IMR-90 (cell line): ENCODE measurements around the gene KRT36. TPM values are rescaled to one million over a fixed set of nuclear protein-coding genes. Genes with fewer than 3 reads are reported as not detected.

Experiments
- ATAC-seq: fragments of 200-7000 bp; cut with Tn5 transposase; 2 replicates; pipeline ENCODE4 v1.9.1; 2020; ENCODE audit warnings: low read depth, mild to moderate bottlenecking, moderate library complexity
- BruUV-seq: library from RNA; stranded (reverse); fragments of 400-500 nt; replicated peaks from 2 replicates; lab custom pipeline; 2021; lab: Mats Ljungman, UMichigan
- CTCF ChIA-PET: fragments of 300-600 bp; formaldehyde crosslinking; extraction: SDS; loops from one replicate; lab custom pipeline; 2021; ENCODE audit warnings: antibody characterized with exemption; lab: Yijun Ruan, JAX
- POLR2A ChIA-PET: fragments of 300-600 bp; sonication (Branson Sonifier 250); formaldehyde crosslinking; loops from one replicate; lab custom pipeline; 2022; ENCODE audit warnings: antibody characterized with exemption; ENCODE audit not compliant: unreplicated experiment; lab: Charles Lee
- DNase-seq: peaks from one replicate; pipeline ENCODE4 v3.0.0; 2013
- H2AFZ ChIP-seq: replicated peaks from 2 replicates; pipeline ENCODE3; 2013; ENCODE audit warnings: low read length, mild to moderate bottlenecking; ENCODE audit not compliant: poor library complexity
- H2AK5ac ChIP-seq: 2 replicates; pipeline ENCODE4 v1.6.1; 2013; ENCODE audit warnings: low read depth, low read length, inconsistent platforms
- H2AK9ac ChIP-seq: replicated peaks from 2 replicates; pipeline ENCODE3; 2013; ENCODE audit warnings: mild to moderate bottlenecking, low read depth, low read length, moderate library complexity; ENCODE audit not compliant: poor library complexity
- H2BK120ac ChIP-seq: 2 replicates; pipeline ENCODE4 v1.6.1; 2013; ENCODE audit warnings: low read depth, low read length, inconsistent platforms
- H2BK15ac ChIP-seq: 3 replicates; pipeline ENCODE4 v1.6.1; 2013; ENCODE audit warnings: low read depth, low read length, inconsistent platforms
- H2BK20ac ChIP-seq: 2 replicates; pipeline ENCODE4 v1.6.1; 2013; ENCODE audit warnings: low read depth, mild to moderate bottlenecking, inconsistent platforms, low read length, moderate library complexity
- H2BK5ac ChIP-seq: 2 replicates; pipeline ENCODE4 v1.6.1; 2013; ENCODE audit warnings: mild to moderate bottlenecking, low read depth, low read length, inconsistent platforms; ENCODE audit not compliant: poor library complexity, severe bottlenecking
- H3K14ac ChIP-seq: replicated peaks from 2 replicates; pipeline ENCODE4 v1.6.1; 2013; ENCODE audit warnings: low read depth, low read length, inconsistent platforms
- H3K18ac ChIP-seq: 2 replicates; pipeline ENCODE4 v1.6.1; 2013; ENCODE audit warnings: low read depth, low read length, control low read depth
- H3K23ac ChIP-seq: 2 replicates; pipeline ENCODE4 v1.6.1; 2013; ENCODE audit warnings: low read depth, low read length, inconsistent platforms
- H3K27ac ChIP-seq: 2 replicates; pipeline ENCODE4 v1.5.1; 2013; ENCODE audit warnings: mild to moderate bottlenecking, control low read depth, low read length; ENCODE audit not compliant: insufficient read depth
- H3K27me3 ChIP-seq: 2 replicates; pipeline ENCODE4 v1.6.1; 2013; ENCODE audit warnings: low read length; ENCODE audit not compliant: control insufficient read depth, insufficient read depth
- H3K36me3 ChIP-seq: 2 replicates; pipeline ENCODE4 v1.6.1; 2013; ENCODE audit warnings: low read length, mixed read lengths; ENCODE audit not compliant: control insufficient read depth, insufficient read depth
- H3K4ac ChIP-seq: 2 replicates; pipeline ENCODE4 v1.6.1; 2013; ENCODE audit warnings: low read depth, low read length, inconsistent platforms
- H3K4me1 ChIP-seq: 2 replicates; pipeline ENCODE4 v1.6.1; 2013; ENCODE audit warnings: low read length, mixed read lengths; ENCODE audit not compliant: control insufficient read depth, insufficient read depth
- H3K4me2 ChIP-seq: 2 replicates; pipeline ENCODE4 v1.6.1; 2013; ENCODE audit warnings: low read depth, mild to moderate bottlenecking, control low read depth, low read length, moderate library complexity
- H3K4me3 ChIP-seq: 2 replicates; pipeline ENCODE4 v1.5.1; 2013; ENCODE audit warnings: low read depth, mild to moderate bottlenecking, control low read depth, low read length, moderate library complexity; ENCODE audit not compliant: insufficient read depth
- H3K56ac ChIP-seq: 2 replicates; pipeline ENCODE4 v1.6.1; 2013; ENCODE audit warnings: low read length, inconsistent platforms; ENCODE audit not compliant: insufficient read depth; ENCODE audit errors: extremely low read depth
- H3K79me1 ChIP-seq, 2 experiments: 2 replicates each; pipeline ENCODE4 v1.6.1; 2013; ENCODE audit warnings: low read length in 2 of 2, inconsistent platforms in 1 of 2, low read depth in 1 of 2
- H3K9ac ChIP-seq: 2 replicates; pipeline ENCODE4 v1.6.1; 2013; ENCODE audit warnings: low read depth, low read length, control low read depth
- H3K9me1 ChIP-seq: 2 replicates; pipeline ENCODE4 v1.6.1; 2013; ENCODE audit warnings: low read length, inconsistent platforms; ENCODE audit not compliant: insufficient read depth
- H3K9me3 ChIP-seq: 2 replicates; pipeline ENCODE4 v1.6.1; 2013; ENCODE audit warnings: low read length; ENCODE audit not compliant: control insufficient read depth, insufficient read depth
- H4K20me1 ChIP-seq: 2 replicates; pipeline ENCODE4 v1.6.1; 2013; ENCODE audit warnings: low read length, inconsistent platforms; ENCODE audit not compliant: insufficient read depth
- H4K5ac ChIP-seq: 2 replicates; pipeline ENCODE4 v1.6.1; 2013; ENCODE audit warnings: mild to moderate bottlenecking, low read depth, low read length, control low read depth
- H4K8ac ChIP-seq, 2 experiments: 2 replicates each; pipeline ENCODE4 v1.6.1; 2013; ENCODE audit warnings: low read depth in 2 of 2, low read length in 2 of 2, control low read depth in 1 of 2, inconsistent platforms in 1 of 2
- H4K91ac ChIP-seq: 2 replicates; pipeline ENCODE4 v1.6.1; 2013; ENCODE audit warnings: low read depth, low read length, inconsistent platforms; ENCODE audit not compliant: insufficient read depth
- BHLHE40 ChIP-seq: fragments of 150-350 bp; IDR thresholded peaks from 2 replicates; pipeline ENCODE4 v1.6.1; 2016; ENCODE audit warnings: mild to moderate bottlenecking, low read depth, low read length
- FOS ChIP-seq: fragments of 150-350 bp; IDR thresholded peaks from 2 replicates; pipeline ENCODE4 v1.6.1; 2016; ENCODE audit warnings: low read depth, low read length
- RFX5 ChIP-seq: IDR thresholded peaks from 2 replicates; pipeline ENCODE4 v1.8.0; 2012; ENCODE audit warnings: low read depth, mild to moderate bottlenecking, low read length, moderate library complexity
- WGBS, 2 experiments: methylation state at CpG; one replicate each; pipeline versions ENCODE4 v1.1.5 to v1.1.7; 2013; ENCODE audit warnings: missing lambda C conversion rate in 2 of 2; ENCODE audit not compliant: insufficient read length in 1 of 2; ENCODE audit errors: extremely low coverage in 2 of 2; 5-methylcytosine and 5-hydroxymethylcytosine counted together
- dilution Hi-C: fragments of 300-500 bp; cut with HindIII; formaldehyde crosslinking; loops from one replicate; pipeline ENCODE4 v1.14.3; 2018; ENCODE audit warnings: low sequenced_read_pairs; ENCODE audit not compliant: unreplicated experiment
- in situ Hi-C: fragments of 300-500 bp; cut with MboI; formaldehyde crosslinking; loops from 3 replicates; pipeline ENCODE4 v1.14.3; 2019; ENCODE audit warnings: low sequenced_read_pairs, inconsistent platforms, mixed read lengths
- intact Hi-C: fragments of 100-400 bp; cut with micrococcal nuclease; formaldehyde crosslinking; loops from 2 replicates; pipeline ENCODE4 v1.10.0; 2022
- polyA plus RNA-seq, 3 experiments: library from polyadenylated mRNA; depleted of rRNA; stranded (reverse); fragments of >200 nt; gene quantifications; 2 replicates each; pipeline ENCODE4 v1.2.3, GENCODE V29; 2012; ENCODE audit warnings: low replicate concordance in 1 of 3
- total RNA-seq: library from RNA; depleted of rRNA; stranded (reverse); fragments of >200 nt; gene quantifications from 2 replicates; pipeline ENCODE4 v1.2.3, GENCODE V29; 2012

The KRT36 gene
- total and polyA plus RNA-seq, 2 of the 4 experiments (the other 2 are of a cell fraction) = not detected

DNA sequence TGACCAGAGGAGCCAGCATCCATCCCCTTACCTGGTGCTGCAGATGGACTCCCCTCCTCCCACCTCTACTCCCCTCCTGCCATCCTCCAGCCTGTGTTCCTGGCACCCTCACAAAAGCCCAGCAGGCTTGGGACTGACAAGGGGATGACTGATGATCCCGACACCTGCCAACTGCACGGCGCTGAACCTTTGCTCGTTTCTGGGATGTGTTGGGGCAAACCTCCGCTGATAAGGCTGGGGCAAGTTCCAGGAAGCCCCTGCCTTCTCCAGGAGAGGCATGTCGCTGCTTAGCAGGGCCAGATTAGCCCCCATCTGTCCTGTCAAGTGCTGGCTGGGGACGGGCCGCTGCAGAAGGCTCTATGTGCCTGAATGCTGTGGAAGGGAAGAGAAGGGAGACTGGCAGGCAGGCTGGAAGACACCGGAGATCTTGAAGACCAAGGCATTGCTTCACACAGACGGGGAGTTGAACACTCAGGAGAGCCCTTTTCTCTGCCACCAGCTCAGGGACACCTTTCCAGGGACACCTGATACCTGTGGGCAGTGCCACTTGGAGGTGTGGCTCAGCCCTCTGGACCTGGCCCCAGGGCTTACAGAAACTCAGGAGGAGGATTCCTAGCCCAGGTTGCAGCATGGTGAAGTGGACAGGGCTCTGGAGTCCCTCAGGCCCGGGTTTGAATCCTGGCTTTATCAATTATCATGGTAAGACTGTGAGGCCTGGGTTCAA is 30.0 kb upstream of the KRT36 start:
- peak overlapping the region; percentile 23 for H2BK5ac ChIP-seq
- no peak overlapping the region for H3K4me3 ChIP-seq
- no peak overlapping the region for H3K27ac ChIP-seq
- no peaks in the 10 kb centered on the region for H3K9me3 ChIP-seq
- CTCF ChIA-PET = interaction anchor here (0.6 to 1.3 kb wide), 2 partner anchors 14 to 29 kb away, joined by 3 to 7 read pairs; partner anchors contain the start of gene KRT13
- 73% methylated on average over 3 of the region's 11 CpGs; no CpG with 5 or more reads in 1 of the 2 experiments for WGBS, 2 experiments
- no peak overlapping the region; the same call in 2 of the 3 replicates for H2BK15ac ChIP-seq
- no peak overlapping the region; the same call in 1 of the 2 replicates for H4K5ac ChIP-seq
- peaks cover 0 to 4% of the 10 kb centered on the region in 2 experiments; a peak in 1 of 4 replicates for H3K79me1 ChIP-seq
- in situ Hi-C loops = no loop called here
- H3K4ac ChIP-seq = peak overlapping the region; percentile 26; the same call in 1 of the 2 replicates
- no peak for DNase-seq
- no peak overlapping the region for H3K56ac ChIP-seq
- H2AK5ac ChIP-seq = peak overlapping the region; percentile 47; the same call in 1 of the 2 replicates
- H4K91ac ChIP-seq = no peak overlapping the region
- no peaks in the 10 kb centered on the region for H3K27me3 ChIP-seq
- no peak overlapping the region for H3K4me2 ChIP-seq
- H4K20me1 ChIP-seq = no peaks in the 10 kb centered on the region
- H3K18ac ChIP-seq = no peak overlapping the region
- peaks cover 8% of the 10 kb centered on the region; the same call in 1 of the 2 replicates for H3K9me1 ChIP-seq
- TF ChIP-seq RFX5 (no peak), BHLHE40 (no peak), FOS (no peak)
- POLR2A ChIA-PET = no interaction called here
- no peak overlapping the region; a peak in 1 of 4 replicates for H4K8ac ChIP-seq
- H2BK120ac ChIP-seq = peak overlapping the region; percentile 64; the same call in 1 of the 2 replicates
- peak overlapping the region; percentile 69 for H2AK9ac ChIP-seq
- intact Hi-C loops = no loop called here
- H2AFZ ChIP-seq = peak overlapping the region; percentile 83
- H3K9ac ChIP-seq = no peak overlapping the region
- dilution Hi-C loops = no loop called here
- no peak overlapping the region for H3K14ac ChIP-seq
- BruUV-seq = no TSS peak
- H2BK20ac ChIP-seq = no peak overlapping the region; the same call in 1 of the 2 replicates
- no peaks in the 10 kb centered on the region for H3K36me3 ChIP-seq
- H3K23ac ChIP-seq = no peak overlapping the region
- no peak for ATAC-seq
- peaks cover 27% of the 10 kb centered on the region for H3K4me1 ChIP-seq
